Amniotic stem cell (primary cell): Measurements from ENCODE around the gene DHRS12.

Experiments
- DNase-seq: peaks from one replicate; lab custom pipeline; 2025; lab: John Stamatoyannopoulos, UW

The DHRS12 gene

GRCh38 chr13:51807041-51807440 is 3.1 kb upstream of the DHRS12 start:
- no peak for DNase-seq

- no peak for DNase-seq
Measured at GRCh38 chr13:51806566-51806965, 2.6 kb upstream of the DHRS12 start.

DNA sequence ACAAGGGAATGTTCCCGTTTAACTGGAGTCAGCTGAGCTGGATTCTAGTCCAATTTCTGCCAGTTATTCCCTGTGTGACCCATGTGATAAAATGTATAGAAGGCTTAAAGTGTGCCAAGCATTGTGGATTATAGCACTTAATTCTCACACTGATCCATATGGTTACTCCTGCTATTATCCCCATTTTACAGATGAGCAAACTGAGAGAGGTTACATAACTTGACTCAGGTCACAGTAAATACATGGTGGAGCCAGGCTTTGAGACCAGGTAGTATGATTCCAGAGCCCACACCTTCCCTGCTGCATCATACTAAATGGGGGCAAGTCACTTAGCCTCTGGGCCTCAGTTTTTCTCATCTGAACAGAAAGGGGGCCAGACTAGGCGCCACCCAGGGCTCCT is 2.0 kb upstream of the DHRS12 start:
- DNase-seq: no peak

- DNase-seq: no peak
Measured at GRCh38 chr13:51805313-51805712, 1.4 kb upstream of the DHRS12 start.

GRCh38 chr13:51804295-51805172 is 571 bp upstream of the DHRS12 start:
- DNase-seq: no peak

DNA sequence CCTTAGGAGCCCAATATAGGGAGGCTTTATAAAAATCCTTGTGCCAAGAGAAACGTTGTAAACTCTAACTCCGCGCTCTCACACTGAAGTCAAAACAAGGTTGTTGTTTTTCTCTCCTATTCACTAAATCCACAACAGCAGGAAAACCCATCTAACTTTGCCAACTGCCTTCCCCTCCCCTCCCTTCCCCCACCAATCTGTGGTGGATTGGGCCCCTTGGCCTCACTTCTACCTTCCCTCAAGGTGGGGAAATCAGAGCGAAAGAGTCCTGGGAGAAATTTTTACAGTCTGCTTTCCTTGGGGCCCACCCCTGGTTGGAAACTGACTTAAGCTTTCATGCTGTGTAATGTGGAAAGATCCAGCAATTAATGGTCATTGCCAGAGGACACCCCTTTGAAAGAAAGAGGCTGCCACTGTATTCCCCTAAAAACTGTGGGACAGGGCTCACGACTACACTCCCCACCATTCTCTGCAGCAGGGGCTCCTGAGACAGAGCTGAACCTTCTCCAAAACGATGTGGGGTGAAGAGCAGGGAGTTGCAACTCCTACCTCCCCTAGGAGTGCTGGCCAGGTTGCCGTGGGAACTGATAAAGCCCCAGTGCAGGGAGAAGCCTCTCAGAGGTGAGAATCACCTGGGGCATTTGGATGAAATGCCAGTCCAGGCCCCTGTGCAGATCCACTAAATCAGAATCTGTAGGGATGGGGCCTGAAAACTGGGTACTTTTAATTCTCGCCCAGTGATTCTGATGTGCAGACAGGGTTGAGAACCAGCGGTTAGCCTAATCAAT is 1.1 kb downstream of the DHRS12 start:
- DNase-seq: no peak

- no peak for DNase-seq
Measured at GRCh38 chr13:51801631-51802099, 2.3 kb downstream of the DHRS12 start.

DNA sequence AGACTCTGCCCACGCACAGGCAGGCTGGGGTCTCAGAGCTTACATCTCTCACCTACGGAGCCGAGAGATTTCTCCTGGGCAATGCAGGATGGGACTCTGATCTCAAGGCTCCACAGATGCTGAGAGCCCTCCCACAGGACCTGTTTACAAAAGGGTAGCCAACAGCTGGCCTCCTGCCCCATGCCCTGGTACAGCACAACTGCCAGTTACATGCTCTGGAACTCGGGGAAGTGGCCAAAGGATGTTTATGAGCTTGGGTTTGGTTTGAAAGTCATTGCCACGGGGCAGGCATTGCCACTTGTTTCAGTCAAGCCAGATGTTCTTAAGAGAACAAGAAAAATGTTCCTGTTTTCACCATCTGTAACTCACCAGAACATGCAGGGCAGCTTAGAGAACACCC is 3.5 kb downstream of the DHRS12 start:
- no peak for DNase-seq

GRCh38 chr13:51799261-51799660 is 4.7 kb downstream of the DHRS12 start:
- no peak for DNase-seq

- peak; percentile 46 for DNase-seq
Measured at GRCh38 chr13:51797664-51798488, 6.1 kb downstream of the DHRS12 start.

DNA sequence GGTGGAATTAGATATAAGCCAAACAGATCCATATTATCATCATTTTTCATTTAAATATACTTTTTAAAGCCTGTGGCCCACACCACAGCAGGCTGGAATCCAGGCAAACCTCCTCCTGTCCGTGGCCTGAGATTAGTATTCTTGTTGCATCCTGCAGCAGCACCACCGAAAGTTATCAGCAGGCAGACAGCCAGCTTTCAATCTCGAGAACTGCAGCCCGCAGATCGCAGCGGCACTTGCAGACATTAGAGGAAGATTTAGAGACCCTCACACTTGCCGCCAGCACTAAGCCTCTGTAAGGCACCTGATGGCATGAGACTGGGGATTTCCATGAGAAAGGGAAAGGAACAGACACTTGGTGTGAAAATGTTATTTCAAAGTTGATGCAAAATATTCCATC is 7.4 kb downstream of the DHRS12 start:
- DNase-seq: no peak

DNA sequence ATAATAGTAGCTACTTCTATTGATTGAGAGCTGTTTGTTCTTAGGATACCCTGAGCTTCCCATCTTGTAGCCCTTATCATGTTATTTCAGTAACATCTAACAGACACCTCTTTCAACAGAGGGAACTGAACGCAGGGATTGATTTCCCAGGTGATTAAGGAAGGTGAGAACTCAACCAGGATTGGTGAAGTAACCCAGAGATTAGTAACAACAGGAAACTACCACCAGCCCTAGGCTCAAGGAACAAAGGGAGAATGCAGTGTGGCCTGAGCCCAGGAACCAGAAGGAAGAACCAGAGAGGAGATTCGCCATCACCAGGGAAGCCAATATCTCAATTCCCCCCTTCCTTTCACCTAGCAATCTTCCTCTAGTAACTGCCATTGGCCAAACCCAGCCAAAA is 8.5 kb downstream of the DHRS12 start:
- DNase-seq: no peak

DNA sequence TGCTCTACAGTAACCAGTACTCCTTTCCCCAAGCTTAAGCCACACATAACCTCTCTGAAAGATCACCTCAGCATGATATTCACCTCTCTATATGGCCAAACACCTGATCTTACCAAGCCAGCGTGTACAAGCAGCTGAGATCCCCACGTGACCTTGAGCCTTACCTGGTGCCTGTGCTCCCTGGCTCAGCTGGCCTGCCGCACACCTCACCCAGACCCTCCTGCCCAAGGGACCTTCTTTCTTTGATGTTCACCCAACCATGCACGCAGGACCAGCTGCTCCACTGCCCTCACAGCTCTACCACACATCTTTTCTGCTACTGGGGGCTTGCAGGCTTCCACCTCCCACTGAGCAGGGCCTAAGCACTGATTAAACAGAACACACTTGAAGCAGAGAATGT is 9.0 kb downstream of the DHRS12 start:
- no peak for DNase-seq

- DNase-seq: peak; percentile 67
Measured at GRCh38 chr13:51793570-51794271, 10.2 kb downstream of the DHRS12 start.

- no peak for DNase-seq
Measured at GRCh38 chr13:51786425-51787265, 17.3 kb downstream of the DHRS12 start.

- DNase-seq: no peak
Measured at GRCh38 chr13:51785712-51786424, 18.1 kb downstream of the DHRS12 start.

- DNase-seq: no peak
Measured at GRCh38 chr13:51784097-51784496, 19.9 kb downstream of the DHRS12 start.

DNA sequence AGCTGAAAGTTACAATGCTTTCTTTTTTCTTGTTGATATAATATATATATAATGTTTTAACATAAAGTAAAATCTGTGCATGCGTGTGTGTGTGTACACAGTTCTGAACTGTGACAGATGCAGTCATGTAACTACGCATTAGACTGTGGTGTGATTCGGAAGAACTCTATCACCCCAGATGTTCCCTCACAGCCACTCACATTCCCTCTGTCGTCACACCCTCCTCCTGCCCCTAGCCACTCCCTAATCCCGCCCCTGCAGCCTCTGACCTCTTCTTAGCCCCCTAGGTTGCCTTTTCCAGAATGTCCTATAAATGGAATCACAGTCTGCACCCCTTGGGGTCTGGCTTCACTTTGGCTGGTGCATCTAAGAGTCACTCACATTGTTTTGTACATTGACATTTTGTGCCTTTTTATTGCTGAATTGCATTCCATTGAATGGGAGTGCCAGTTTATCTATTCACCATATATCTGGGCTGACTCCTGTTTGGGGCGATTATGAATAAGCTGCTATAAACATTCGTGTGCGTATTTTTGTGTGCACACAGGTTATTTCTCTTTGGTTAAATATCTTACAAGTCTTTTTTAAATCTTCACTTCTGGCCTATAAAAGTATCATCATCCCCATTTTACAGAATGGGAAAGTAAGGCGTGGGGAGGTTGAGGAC is 20.4 kb downstream of the DHRS12 start:
- DNase-seq: no peak

GRCh38 chr13:51782026-51782710 is 21.8 kb downstream of the DHRS12 start:
- no peak for DNase-seq
